Measurements from ENCODE around the gene ZSCAN22.

ZSCAN22 gene

DNA sequence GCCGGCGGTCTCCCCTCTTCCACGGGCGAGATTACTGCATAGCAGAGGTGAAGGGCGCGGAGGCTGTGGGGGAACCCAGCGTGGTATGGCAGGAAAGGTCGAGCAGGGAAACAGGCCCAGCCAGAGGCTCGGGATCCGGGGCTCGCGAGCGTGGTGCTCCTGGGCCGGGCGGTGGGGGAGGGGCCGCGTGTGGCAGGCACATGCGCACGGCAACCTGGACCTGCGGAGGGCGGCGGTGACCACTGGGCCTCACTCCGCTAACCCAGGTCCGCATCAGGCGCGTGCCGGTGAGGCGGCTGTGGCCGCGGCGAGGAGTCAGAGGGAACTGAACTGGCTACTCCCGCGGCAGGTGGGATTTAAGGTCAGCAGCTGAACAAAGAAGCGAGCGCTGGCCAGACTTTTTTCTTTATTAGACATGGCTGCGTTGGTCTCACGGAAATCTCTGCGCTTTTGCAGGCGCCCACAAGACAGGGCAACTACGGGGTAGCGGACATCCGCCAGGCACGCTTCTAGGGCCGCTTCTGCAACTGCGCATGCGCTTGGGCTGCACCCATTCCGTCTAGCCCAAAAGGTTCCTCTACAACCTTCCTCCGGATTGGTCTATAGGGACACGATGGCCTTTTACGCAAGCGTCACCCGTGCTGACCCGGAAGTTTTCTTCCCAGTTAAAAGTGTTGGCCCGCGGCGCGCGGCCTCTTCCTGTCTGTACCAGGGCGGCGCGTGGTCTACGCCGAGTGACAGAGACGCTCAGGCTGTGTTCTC, 60.0 kb downstream of the ZSCAN22 start, which contains the start of gene RPS5:
Gene RPS5, plus strand, starts transcription at position 694 of the 762 bp plus-strand sequence. CDS start 869 bp downstream, outside the sequence.
- TF ChIP-seq, protein P1, sequence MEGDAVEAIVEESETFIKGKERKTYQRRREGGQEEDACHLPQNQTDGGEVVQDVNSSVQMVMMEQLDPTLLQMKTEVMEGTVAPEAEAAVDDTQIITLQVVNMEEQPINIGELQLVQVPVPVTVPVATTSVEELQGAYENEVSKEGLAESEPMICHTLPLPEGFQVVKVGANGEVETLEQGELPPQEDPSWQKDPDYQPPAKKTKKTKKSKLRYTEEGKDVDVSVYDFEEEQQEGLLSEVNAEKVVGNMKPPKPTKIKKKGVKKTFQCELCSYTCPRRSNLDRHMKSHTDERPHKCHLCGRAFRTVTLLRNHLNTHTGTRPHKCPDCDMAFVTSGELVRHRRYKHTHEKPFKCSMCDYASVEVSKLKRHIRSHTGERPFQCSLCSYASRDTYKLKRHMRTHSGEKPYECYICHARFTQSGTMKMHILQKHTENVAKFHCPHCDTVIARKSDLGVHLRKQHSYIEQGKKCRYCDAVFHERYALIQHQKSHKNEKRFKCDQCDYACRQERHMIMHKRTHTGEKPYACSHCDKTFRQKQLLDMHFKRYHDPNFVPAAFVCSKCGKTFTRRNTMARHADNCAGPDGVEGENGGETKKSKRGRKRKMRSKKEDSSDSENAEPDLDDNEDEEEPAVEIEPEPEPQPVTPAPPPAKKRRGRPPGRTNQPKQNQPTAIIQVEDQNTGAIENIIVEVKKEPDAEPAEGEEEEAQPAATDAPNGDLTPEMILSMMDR (IDR thresholded peaks at IDR 0.05; ENCODE audit: control insufficient read depth, insufficient read depth, low read depth, low read length, missing control alignments), result no peak
- peak; percentile 98 for DNase-seq (ENCODE audit: low read depth)
- peak within 1 kb of the TSS; percentile 89 for H3K4me3 ChIP-seq (ENCODE audit: control insufficient read depth, low read depth, low read length)

DNA sequence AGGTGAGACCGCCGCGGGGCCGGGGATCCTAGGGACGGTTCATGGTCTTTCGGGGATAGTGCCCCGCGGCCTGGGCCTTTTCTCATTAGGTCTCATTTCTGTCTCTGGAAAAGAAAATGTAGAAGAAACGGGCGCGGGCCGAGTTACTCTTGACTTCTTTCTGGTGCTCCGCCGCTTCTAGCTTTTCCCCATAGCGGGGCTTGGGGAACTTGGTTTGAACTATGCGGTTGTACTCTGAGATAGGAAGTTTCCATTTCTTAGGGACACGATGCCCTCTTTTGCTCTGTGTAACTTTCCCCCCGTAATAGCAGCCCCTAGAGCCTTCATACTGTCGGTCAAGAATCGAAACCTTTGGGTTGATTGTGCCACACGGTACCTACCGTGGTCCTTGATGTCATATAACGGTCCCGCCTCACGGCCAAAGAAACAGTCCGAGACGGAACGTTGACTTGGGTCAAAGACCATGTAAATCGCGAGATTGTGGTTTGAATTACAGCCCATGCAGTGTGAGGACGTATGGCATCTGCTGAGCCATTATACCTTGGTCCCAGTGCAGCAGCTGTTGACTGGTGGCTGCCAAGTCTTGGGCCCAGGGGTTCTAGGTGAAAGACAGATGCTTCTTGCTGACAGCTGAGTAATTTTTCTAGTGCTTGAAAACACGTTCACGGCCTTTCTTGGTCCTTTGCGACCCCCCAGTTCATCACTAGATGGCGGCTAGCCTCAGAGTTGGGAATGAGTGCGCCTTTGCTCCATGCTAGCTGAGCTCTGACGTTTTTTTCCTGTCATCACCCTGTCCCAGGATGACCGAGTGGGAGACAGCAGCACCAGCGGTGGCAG, 60.8 kb downstream of the ZSCAN22 start:
- H3K4me3 ChIP-seq (ENCODE audit: control insufficient read depth, low read depth, low read length), result peak overlapping the region; percentile 89
- TF ChIP-seq, protein P1 (IDR thresholded peaks at IDR 0.05; ENCODE audit: control insufficient read depth, insufficient read depth, low read depth, low read length, missing control alignments), result peak; percentile 9
- no peak for DNase-seq (ENCODE audit: low read depth)

DNA sequence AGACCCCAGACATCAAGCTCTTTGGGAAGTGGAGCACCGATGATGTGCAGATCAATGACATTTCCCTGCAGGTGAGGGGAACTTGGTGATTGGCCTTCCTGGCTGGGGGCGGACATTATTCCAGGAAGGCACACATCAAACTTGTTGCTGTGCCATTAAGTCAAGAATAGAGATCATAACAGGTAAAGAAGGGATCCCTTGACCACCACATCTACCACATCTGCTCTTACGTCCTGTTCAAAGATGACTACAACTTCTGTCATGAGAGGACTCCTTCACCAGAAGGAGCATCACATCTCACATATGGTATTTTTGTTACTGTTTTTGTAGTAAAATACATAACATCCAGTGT, 61.4 kb downstream of the ZSCAN22 start:
- H3K4me3 ChIP-seq (ENCODE audit: control insufficient read depth, low read depth, low read length), result peak overlapping the region; percentile 89
- DNase-seq (ENCODE audit: low read depth), result no peak
- TF ChIP-seq, protein P1 (IDR thresholded peaks at IDR 0.05; ENCODE audit: control insufficient read depth, insufficient read depth, low read depth, low read length, missing control alignments), result no peak

All from AG09309 (cell line).